PC-3 (cell line): ENCODE measurements around the gene MEGF10. TPM values are rescaled to one million over a fixed set of nuclear protein-coding genes. Genes with fewer than 3 reads are reported as not detected.

Source experiments
- ATAC-seq: fragments of 200-7000 bp; cut with Tn5 transposase; 2 replicates; pipeline ENCODE4 v1.9.1; 2020; ENCODE audit warnings: mild to moderate bottlenecking, moderate library complexity
- BruUV-seq: library from RNA; stranded (reverse); fragments of 400-500 nt; replicated peaks from 2 replicates; lab custom pipeline; 2021; lab: Mats Ljungman, UMichigan
- CTCF ChIA-PET: fragments of 300-600 bp; sonication (Branson Sonifier 250); formaldehyde crosslinking; loops from one replicate; lab custom pipeline; 2022; ENCODE audit warnings: antibody characterized with exemption; lab: Charles Lee
- POLR2A ChIA-PET: fragments of 300-600 bp; sonication (Branson Sonifier 250); formaldehyde crosslinking; loops from one replicate; lab custom pipeline; 2022; ENCODE audit warnings: antibody characterized with exemption; ENCODE audit not compliant: unreplicated experiment; lab: Charles Lee
- DNase-seq: peaks from one replicate; pipeline ENCODE4 v3.0.0-alpha.2; 2015
- H2AFZ ChIP-seq: fragments of 300-600 bp; sonication (generic); 2 replicates; pipeline ENCODE4 v1.6.0; 2016; ENCODE audit warnings: antibody characterized with exemption, low read length
- H3F3A ChIP-seq: fragments of 300-600 bp; sonication (generic); one replicate; pipeline ENCODE4 v1.6.0; 2017; ENCODE audit warnings: antibody characterized with exemption, low read length, control low read depth, mild to moderate bottlenecking; ENCODE audit not compliant: unreplicated experiment
- H3K27ac ChIP-seq: fragments of 300-600 bp; sonication (generic); 2 replicates; pipeline ENCODE4 v1.5.1; 2016; ENCODE audit warnings: mild to moderate bottlenecking, low read length
- H3K27me3 ChIP-seq: fragments of 300-600 bp; sonication (generic); 2 replicates; pipeline ENCODE4 v1.6.1; 2016; ENCODE audit warnings: low read length, mixed read lengths
- H3K36me3 ChIP-seq: fragments of 300-600 bp; sonication (generic); 2 replicates; pipeline ENCODE4 v1.6.1; 2016; ENCODE audit warnings: low read depth, mixed run types, low read length, mixed read lengths
- H3K4me1 ChIP-seq: fragments of 300-600 bp; sonication (generic); 2 replicates; pipeline ENCODE4 v1.5.1; 2016; ENCODE audit warnings: low read length; ENCODE audit not compliant: insufficient read depth
- H3K4me2 ChIP-seq: fragments of 300-600 bp; sonication (generic); 2 replicates; pipeline ENCODE4 v1.6.0; 2016; ENCODE audit warnings: low read length
- H3K4me3 ChIP-seq: fragments of 300-600 bp; sonication (generic); 2 replicates; pipeline ENCODE4 v1.5.1; 2016; ENCODE audit warnings: mild to moderate bottlenecking, low read length, mixed read lengths
- H3K79me2 ChIP-seq: fragments of 300-600 bp; sonication (generic); 2 replicates; pipeline ENCODE4 v1.6.1; 2017; ENCODE audit warnings: low read length, mixed read lengths
- H3K9ac ChIP-seq: fragments of 300-600 bp; sonication (generic); 2 replicates; pipeline ENCODE4 v1.6.0; 2016; ENCODE audit warnings: mild to moderate bottlenecking, low read length
- H3K9me2 ChIP-seq: fragments of 300-600 bp; sonication (generic); replicated peaks from 2 replicates; pipeline ENCODE4 v1.6.1; 2016; ENCODE audit warnings: mixed run types, low read length, mixed read lengths
- H3K9me3 ChIP-seq: fragments of 300-600 bp; sonication (generic); 2 replicates; pipeline ENCODE4 v1.6.1; 2016; ENCODE audit warnings: low read length, mixed read lengths
- H4K20me1 ChIP-seq: fragments of 300-600 bp; sonication (generic); 2 replicates; pipeline ENCODE4 v1.6.1; 2016; ENCODE audit warnings: low read length, mixed read lengths
- CTCF ChIP-seq: fragments of 300-600 bp; sonication (generic); conservative IDR thresholded peaks from 2 replicates; pipeline ENCODE4 v1.5.1; 2017; ENCODE audit warnings: antibody characterized with exemption, low read depth, mild to moderate bottlenecking, low read length
- EZH2 ChIP-seq: fragments of 300-600 bp; sonication (generic); IDR thresholded peaks from one replicate; pipeline ENCODE4 v1.6.1; 2017; ENCODE audit warnings: antibody characterized with exemption, mild to moderate bottlenecking, low read length; ENCODE audit not compliant: unreplicated experiment
- EZH2phosphoT487 ChIP-seq: fragments of 300-600 bp; sonication (generic); IDR thresholded peaks from 2 replicates; pipeline ENCODE4 v1.6.1; 2018; ENCODE audit warnings: mild to moderate bottlenecking, antibody characterized with exemption, low read length, borderline replicate concordance
- intact Hi-C: fragments of 100-400 bp; cut with micrococcal nuclease; formaldehyde crosslinking; loops from 2 replicates; pipeline ENCODE4 v1.9.0; 2023
- total RNA-seq: library from RNA; depleted of rRNA; stranded (reverse); fragments of >200 nt; gene quantifications from 2 replicates; pipeline ENCODE4 v1.2.3, GENCODE V29; 2014

The MEGF10 gene
- total RNA-seq, 1 experiment from 2014 or later: not detected

DNA sequence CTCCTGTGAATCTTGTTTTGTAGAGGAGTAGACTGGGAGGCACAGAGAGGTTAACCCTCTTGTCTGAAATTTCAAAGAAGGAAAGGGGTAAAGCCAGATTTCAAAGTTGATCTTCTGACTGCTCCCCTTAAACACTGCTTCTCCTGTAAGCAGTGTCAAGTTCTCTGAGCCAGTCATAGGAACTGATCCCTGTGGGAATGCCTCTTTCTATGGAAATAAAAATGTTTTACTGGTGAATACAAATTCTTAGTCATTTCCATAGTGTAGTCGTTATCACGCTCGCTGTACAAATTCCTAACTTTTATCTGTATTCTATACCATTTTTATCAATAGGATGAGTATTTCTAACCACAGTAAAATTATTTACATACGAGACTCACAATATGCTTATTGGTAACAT lies 160.5 kb downstream of the MEGF10 start:
- CTCF ChIA-PET: no interaction called here
- Histone ChIP-seq H3K9me2 (no peaks in the 10 kb centered on the region), H3K79me2 (no peaks in the 10 kb centered on the region), H3K9ac (no peak overlapping the region), H3K4me1 (no peaks in the 10 kb centered on the region), H2AFZ (no peak overlapping the region), H3K4me2 (no peak overlapping the region), H3F3A (no peaks in the 10 kb centered on the region), H3K4me3 (no peak overlapping the region), H3K36me3 (no peaks in the 10 kb centered on the region), H3K9me3 (no peaks in the 10 kb centered on the region), H3K27ac (no peak overlapping the region), H4K20me1 (no peaks in the 10 kb centered on the region), H3K27me3 (peaks cover 50% of the 10 kb centered on the region)
- BruUV-seq: no TSS peak
- intact Hi-C loops: no loop called here
- TF ChIP-seq CTCF (no peak), EZH2 (no peak), EZH2phosphoT487 (no peak)
- no peak for ATAC-seq
- POLR2A ChIA-PET: no interaction called here
- no peak for DNase-seq

- Histone ChIP-seq H3K27ac (no peak overlapping the region), H3F3A (no peaks in the 10 kb centered on the region), H3K4me2 (no peak overlapping the region), H3K4me3 (no peak overlapping the region), H3K9me3 (no peaks in the 10 kb centered on the region), H4K20me1 (no peaks in the 10 kb centered on the region), H3K79me2 (no peaks in the 10 kb centered on the region), H2AFZ (no peak overlapping the region), H3K27me3 (peaks cover 53% of the 10 kb centered on the region), H3K9ac (no peak overlapping the region), H3K4me1 (no peaks in the 10 kb centered on the region), H3K9me2 (no peaks in the 10 kb centered on the region), H3K36me3 (no peaks in the 10 kb centered on the region)
- DNase-seq: no peak
- TF ChIP-seq CTCF: no peak
- no peak for TF ChIP-seq EZH2
- no peak for TF ChIP-seq EZH2phosphoT487
- POLR2A ChIA-PET: no interaction called here
- intact Hi-C loops: no loop called here
- no peak for ATAC-seq
- no TSS peak for BruUV-seq
- CTCF ChIA-PET: no interaction called here
Observed at GRCh38 chr5:127452626-127453025, 162.0 kb downstream of the MEGF10 start.

- Histone ChIP-seq H3K27me3 (peaks cover 51% of the 10 kb centered on the region), H3K9me2 (no peaks in the 10 kb centered on the region), H3K27ac (no peak overlapping the region), H4K20me1 (no peaks in the 10 kb centered on the region), H3K79me2 (no peaks in the 10 kb centered on the region), H3K9ac (no peak overlapping the region), H3K4me2 (no peak overlapping the region), H3K36me3 (no peaks in the 10 kb centered on the region), H2AFZ (no peak overlapping the region), H3K9me3 (no peaks in the 10 kb centered on the region), H3F3A (no peaks in the 10 kb centered on the region), H3K4me3 (no peak overlapping the region), H3K4me1 (no peaks in the 10 kb centered on the region)
- no peak for DNase-seq
- no TSS peak for BruUV-seq
- CTCF ChIA-PET: no interaction called here
- ATAC-seq: no peak
- intact Hi-C loops: no loop called here
- POLR2A ChIA-PET: no interaction called here
- no peak for TF ChIP-seq EZH2
- no peak for TF ChIP-seq CTCF
- no peak for TF ChIP-seq EZH2phosphoT487
Observed at GRCh38 chr5:127471211-127471610, 180.6 kb downstream of the MEGF10 start.
